ENCODE data around the gene SPDYE1.

- TF ChIP-seq CTCF (IDR thresholded peaks at IDR 0.05) (no peak), ATF3 (CRISPR knock-in tag; conservative IDR thresholded peaks at IDR 0.05) (no peak), USF1 (CRISPR knock-in tag; IDR thresholded peaks at IDR 0.05) (no peak), STAT6 (CRISPR knock-in tag; conservative IDR thresholded peaks at IDR 0.05; ENCODE audit: low read depth) (no peak), FOXK1 (CRISPR knock-in tag; IDR thresholded peaks at IDR 0.05) (no peak), JUN (CRISPR knock-in tag; IDR thresholded peaks at IDR 0.05) (no peak), HMGXB4 (CRISPR knock-in tag; IDR thresholded peaks at IDR 0.05) (no peak), NFYB (CRISPR knock-in tag; conservative IDR thresholded peaks at IDR 0.05; ENCODE audit: low read depth) (no peak), NR2C2 (CRISPR knock-in tag; IDR thresholded peaks at IDR 0.05) (no peak)
These were observed 61.8 kb downstream of the SPDYE1 start for GRCh38 chr7:44059219-44060090.
